GM19452 (cell line): Measurements from ENCODE around the gene KRTAP5-2.
"Not testable (repeated sequence)": the region's sequence is repeated elsewhere in the genome, so short reads cannot be mapped to it uniquely, and the experiment has no call there.

Source experiments
- ATAC-seq: cut with Tn5 transposase; IDR thresholded peaks from one replicate; pipeline ENCODE4 v1.9.1; 2021; ENCODE audit not compliant: unreplicated experiment

KRTAP5-2 gene

GRCh38 chr11:1628506-1629325 lies 30.6 kb upstream of the KRTAP5-2 start:
- no peak for ATAC-seq

- no peak for ATAC-seq
These were observed 27.4 kb upstream of the KRTAP5-2 start for GRCh38 chr11:1625541-1625940.

GRCh38 chr11:1624621-1625020 lies 26.5 kb upstream of the KRTAP5-2 start:
- no peak for ATAC-seq

GRCh38 chr11:1623716-1624115 lies 25.6 kb upstream of the KRTAP5-2 start:
- ATAC-seq = no peak

- ATAC-seq = no peak
These were observed 24.0 kb upstream of the KRTAP5-2 start, which contains the start of gene KRTAP5-4 for GRCh38 chr11:1622086-1622485. KRTAP5-4 (minus strand) TSS chr11:1622138; CDS start chr11:1622093, 45 bp downstream.

- ATAC-seq = no peak
These were observed 21.4 kb upstream of the KRTAP5-2 start for GRCh38 chr11:1619449-1619848.

- ATAC-seq = no peak
These were observed 20.1 kb upstream of the KRTAP5-2 start for GRCh38 chr11:1618231-1618630.

- no peak for ATAC-seq
These were observed 10.3 kb upstream of the KRTAP5-2 start, which contains the start of gene KRTAP5-3 for GRCh38 chr11:1608363-1608762. KRTAP5-3 (minus strand) TSS chr11:1608463; CDS start chr11:1608385, 78 bp downstream.

GRCh38 chr11:1607901-1608300 lies 9.8 kb upstream of the KRTAP5-2 start:
- not testable (repeated sequence) for ATAC-seq

GRCh38 chr11:1607156-1607845 lies 9.2 kb upstream of the KRTAP5-2 start:
- ATAC-seq = not testable (repeated sequence)

GRCh38 chr11:1605923-1606322 lies 7.8 kb upstream of the KRTAP5-2 start:
- peak; percentile 91 for ATAC-seq

- ATAC-seq = no peak
These were observed 6.6 kb upstream of the KRTAP5-2 start for GRCh38 chr11:1604711-1605110.

GRCh38 chr11:1604181-1604580 lies 6.1 kb upstream of the KRTAP5-2 start:
- no peak for ATAC-seq

- ATAC-seq = no peak
These were observed 5.5 kb upstream of the KRTAP5-2 start for GRCh38 chr11:1603629-1604028.

- not testable (repeated sequence) for ATAC-seq
These were observed 3.6 kb upstream of the KRTAP5-2 start for GRCh38 chr11:1601663-1602062.

- no peak for ATAC-seq
These were observed 2.5 kb upstream of the KRTAP5-2 start for GRCh38 chr11:1600626-1601025.

- ATAC-seq = no peak
These were observed 722 bp upstream of the KRTAP5-2 start for GRCh38 chr11:1598816-1599215.

- not testable (repeated sequence) for ATAC-seq
These were observed 312 bp upstream of the KRTAP5-2 start for GRCh38 chr11:1598406-1598805.

GRCh38 chr11:1597331-1597993 lies 632 bp downstream of the KRTAP5-2 start:
- no peak for ATAC-seq

- ATAC-seq = not testable (repeated sequence)
These were observed 1.4 kb downstream of the KRTAP5-2 start for GRCh38 chr11:1596576-1597121.

- not testable (repeated sequence) for ATAC-seq
These were observed 2.0 kb downstream of the KRTAP5-2 start for GRCh38 chr11:1595994-1596575.
